Measurements from ENCODE around the gene TCF7L1.

The TCF7L1 gene

GRCh38 chr2:85245891-85246290, 112.7 kb downstream of the TCF7L1 start:
- Histone ChIP-seq H4K20me1 (ENCODE audit: insufficient read depth, low read length) (no peaks in the 10 kb centered on the region), H3K36me3 (ENCODE audit: insufficient read depth, low read length) (no peaks in the 10 kb centered on the region), H3K4me1 (ENCODE audit: insufficient read depth, low read length, severe bottlenecking) (no peaks in the 10 kb centered on the region), H3K9me3 (ENCODE audit: low read length) (no peaks in the 10 kb centered on the region), H3K4me2 (ENCODE audit: low read length) (no peak overlapping the region), H3K4me3 (ENCODE audit: low read depth, low read length, poor library complexity, severe bottlenecking) (no peak overlapping the region), H3K27ac (ENCODE audit: low read depth, low read length, poor library complexity, severe bottlenecking) (no peak overlapping the region), H3K9ac (ENCODE audit: low read length) (no peak overlapping the region), H3K27me3 (ENCODE audit: insufficient read depth, low read length) (0 out of 2 replicates have a peak, but pooled peaks cover 4% of the 10 kb centered on the region), H3K79me2 (ENCODE audit: insufficient read depth, low read length) (no peaks in the 10 kb centered on the region), H3F3A (ENCODE audit: insufficient read depth, low read length) (no peaks in the 10 kb centered on the region), H2AFZ (ENCODE audit: low read length) (no peak overlapping the region), H3K9me2 (ENCODE audit: low read depth, low read length) (no peaks in the 10 kb centered on the region)
- TF ChIP-seq EZH2 (IDR thresholded peaks at IDR 0.05; ENCODE audit: borderline replicate concordance, low read length) (no peak), CTCF (IDR thresholded peaks at IDR 0.05; ENCODE audit: low read length) (no peak)

- Histone ChIP-seq H3K36me3 (ENCODE audit: insufficient read depth, low read length) (no peaks in the 10 kb centered on the region), H3K27ac (ENCODE audit: low read depth, low read length, poor library complexity, severe bottlenecking) (no peak overlapping the region), H2AFZ (ENCODE audit: low read length) (no peak overlapping the region), H3K9me3 (ENCODE audit: low read length) (no peaks in the 10 kb centered on the region), H3K9ac (ENCODE audit: low read length) (no peak overlapping the region), H3K9me2 (ENCODE audit: low read depth, low read length) (no peaks in the 10 kb centered on the region), H3F3A (ENCODE audit: insufficient read depth, low read length) (no peaks in the 10 kb centered on the region), H3K79me2 (ENCODE audit: insufficient read depth, low read length) (no peaks in the 10 kb centered on the region), H3K4me3 (ENCODE audit: low read depth, low read length, poor library complexity, severe bottlenecking) (no peak overlapping the region), H3K27me3 (ENCODE audit: insufficient read depth, low read length) (0 out of 2 replicates have a peak, but pooled peaks cover 4% of the 10 kb centered on the region), H4K20me1 (ENCODE audit: insufficient read depth, low read length) (no peaks in the 10 kb centered on the region), H3K4me1 (ENCODE audit: insufficient read depth, low read length, severe bottlenecking) (no peaks in the 10 kb centered on the region), H3K4me2 (ENCODE audit: low read length) (no peak overlapping the region)
- TF ChIP-seq CTCF (IDR thresholded peaks at IDR 0.05; ENCODE audit: low read length), result no peak
- TF ChIP-seq EZH2 (IDR thresholded peaks at IDR 0.05; ENCODE audit: borderline replicate concordance, low read length), result no peak
Measured at GRCh38 chr2:85246348-85246747, 113.2 kb downstream of the TCF7L1 start.

- Histone ChIP-seq H3K36me3 (ENCODE audit: insufficient read depth, low read length) (no peaks in the 10 kb centered on the region), H3K4me2 (ENCODE audit: low read length) (no peak overlapping the region), H2AFZ (ENCODE audit: low read length) (no peak overlapping the region), H3K9me2 (ENCODE audit: low read depth, low read length) (no peaks in the 10 kb centered on the region), H3K27ac (ENCODE audit: low read depth, low read length, poor library complexity, severe bottlenecking) (no peak overlapping the region), H3K9me3 (ENCODE audit: low read length) (no peaks in the 10 kb centered on the region), H3F3A (ENCODE audit: insufficient read depth, low read length) (no peaks in the 10 kb centered on the region), H4K20me1 (ENCODE audit: insufficient read depth, low read length) (no peaks in the 10 kb centered on the region), H3K9ac (ENCODE audit: low read length) (no peak overlapping the region), H3K4me1 (ENCODE audit: insufficient read depth, low read length, severe bottlenecking) (no peaks in the 10 kb centered on the region), H3K4me3 (ENCODE audit: low read depth, low read length, poor library complexity, severe bottlenecking) (no peak overlapping the region), H3K79me2 (ENCODE audit: insufficient read depth, low read length) (no peaks in the 10 kb centered on the region), H3K27me3 (ENCODE audit: insufficient read depth, low read length) (0 out of 2 replicates have a peak, but pooled peaks cover 4% of the 10 kb centered on the region)
- TF ChIP-seq EZH2 (IDR thresholded peaks at IDR 0.05; ENCODE audit: borderline replicate concordance, low read length), result no peak
- TF ChIP-seq CTCF (IDR thresholded peaks at IDR 0.05; ENCODE audit: low read length), result no peak
Measured at GRCh38 chr2:85247610-85248009, 114.4 kb downstream of the TCF7L1 start.

Data from OCI-LY1 (cell line).